ENCODE data around the gene RBKS.
A peak's percentile ranks its signal among the peaks of the same experiment; 100 is the strongest.

Gene RBKS

GRCh38 chr2:27735263-27735904 lies 154.8 kb downstream of the RBKS start:
- peak in 1 of 2 donors; percentile 31 for DNase-seq (ENCODE audit: low read depth in 2 of 2)

- no peak for DNase-seq (ENCODE audit: low read depth in 2 of 2)
Measured at GRCh38 chr2:27734305-27734704, 155.9 kb downstream of the RBKS start.
